B cell (primary cell): ENCODE measurements around the gene PARK7. TPM values are rescaled to one million over a fixed set of nuclear protein-coding genes. Genes with fewer than 3 reads are reported as not detected.

Experiments
- ATAC-seq: fragments of 200-7000 bp; cut with Tn5 transposase; one replicate; pipeline ENCODE4 v1.10.0; 2021; ENCODE audit warnings: low read depth, mild to moderate bottlenecking, moderate number of reproducible peaks, moderate library complexity
- CTCF ChIA-PET: fragments of 350-600 bp; sonication (Branson Sonifier 250); formaldehyde crosslinking; loops from one replicate; lab custom pipeline; 2021; ENCODE audit warnings: antibody characterized with exemption, inconsistent platforms; lab: Charles Lee
- POLR2A ChIA-PET: fragments of 350-600 bp; sonication (Branson Sonifier 250); formaldehyde crosslinking; loops from one replicate; lab custom pipeline; 2021; ENCODE audit warnings: antibody characterized with exemption; lab: Charles Lee
- DNase-seq: peaks from one replicate; pipeline ENCODE4 v3.0.0; 2013
- H2AFZ ChIP-seq: 2 replicates; pipeline ENCODE4 v1.6.1; 2012; ENCODE audit warnings: mild to moderate bottlenecking, low read depth, low read length; ENCODE audit not compliant: insufficient read depth, poor library complexity, severe bottlenecking
- H3K27ac ChIP-seq, 2 donors: 1 replicate in 1 of 2; 2 replicates in 1 of 2; pipeline ENCODE4 v1.5.1; 2012 to 2013; ENCODE audit warnings: low read length in 2 of 2, mild to moderate bottlenecking in 2 of 2, moderate library complexity in 1 of 2
- H3K27me3 ChIP-seq, 4 experiments: fragments of 200-600 bp in 1 of 4; sonication (generic) in 1 of 4; replicated peaks in 1 of 4; 1 replicate in 2 of 4; 2 replicates in 2 of 4; pipeline versions ENCODE4 v1.6.1 to v1.7.0; 2013 to 2016; ENCODE audit warnings: low read length in 3 of 4, mild to moderate bottlenecking in 2 of 4, mixed read lengths in 1 of 4, moderate library complexity in 1 of 4; ENCODE audit not compliant: insufficient read depth in 4 of 4, control insufficient read depth in 3 of 4; ENCODE audit errors: control extremely low read depth in 1 of 4
- H3K36me3 ChIP-seq, 2 experiments: replicated peaks in 1 of 2; 1 replicate in 1 of 2; 2 replicates in 1 of 2; pipeline versions ENCODE4 v1.6.1 to v1.7.1; 2013; ENCODE audit warnings: low read length in 1 of 2; ENCODE audit not compliant: insufficient read depth in 2 of 2, control insufficient read depth in 1 of 2; ENCODE audit errors: control extremely low read depth in 1 of 2, extremely low read depth in 1 of 2
- H3K4me1 ChIP-seq, 2 donors: fragments of 200-600 bp in 1 of 2; sonication (generic) in 1 of 2; 1 replicate in 1 of 2; 2 replicates in 1 of 2; pipeline versions ENCODE4 v1.5.1 to v1.6.1; 2013 to 2017; ENCODE audit warnings: low read length in 2 of 2; ENCODE audit not compliant: control insufficient read depth in 2 of 2, insufficient read depth in 2 of 2
- H3K4me2 ChIP-seq: replicated peaks from 2 replicates; pipeline ENCODE3; 2012; ENCODE audit warnings: mild to moderate bottlenecking, low read depth, low read length; ENCODE audit not compliant: poor library complexity, severe bottlenecking
- H3K4me3 ChIP-seq, 5 experiments: fragments of 200-600 bp in 1 of 5; sonication (generic) in 1 of 5; 1 replicate in 3 of 5; 2 replicates in 2 of 5; pipeline versions ENCODE4 v1.5.1 to v1.7.0; 2011 to 2016; ENCODE audit warnings: low read length in 4 of 5, mild to moderate bottlenecking in 4 of 5, low read depth in 2 of 5, control low read depth in 1 of 5, moderate library complexity in 1 of 5; ENCODE audit not compliant: insufficient read depth in 1 of 5; ENCODE audit errors: control extremely low read depth in 1 of 5, extremely low read depth in 1 of 5
- H3K79me2 ChIP-seq: fragments of 200-600 bp; sonication (generic); one replicate; pipeline ENCODE4 v1.6.0; 2016; ENCODE audit warnings: low read length; ENCODE audit not compliant: control insufficient read depth, insufficient read depth
- H3K9ac ChIP-seq: fragments of 200-600 bp; sonication (generic); 2 replicates; pipeline ENCODE4 v1.6.1; 2017; ENCODE audit warnings: mild to moderate bottlenecking, low read length, moderate library complexity
- H3K9me3 ChIP-seq, 3 donors: one replicate each; pipeline versions ENCODE4 v1.6.1 to v1.7.1; 2013; ENCODE audit warnings: low read length in 2 of 3; ENCODE audit not compliant: control insufficient read depth in 2 of 3, insufficient read depth in 1 of 3; ENCODE audit errors: control extremely low read depth in 1 of 3
- H4K20me1 ChIP-seq: 2 replicates; pipeline ENCODE4 v1.6.0; 2012; ENCODE audit warnings: mild to moderate bottlenecking, low read length; ENCODE audit not compliant: insufficient read depth, control insufficient read depth, poor library complexity, severe bottlenecking
- H3K27ac Mint-ChIP-seq: one replicate; pipeline ENCODE4 v1.8.0; 2021; ENCODE audit warnings: mixed read lengths
- H3K27me3 Mint-ChIP-seq: one replicate; pipeline ENCODE4 v1.8.0; 2021; ENCODE audit warnings: mixed read lengths
- H3K4me1 Mint-ChIP-seq: one replicate; pipeline ENCODE4 v1.8.0; 2021; ENCODE audit warnings: mixed read lengths
- H3K4me3 Mint-ChIP-seq: one replicate; pipeline ENCODE4 v1.8.0; 2021; ENCODE audit warnings: mixed read lengths
- H3K9me3 Mint-ChIP-seq: one replicate; pipeline ENCODE4 v1.8.0; 2022; ENCODE audit warnings: mixed read lengths; ENCODE audit not compliant: insufficient read depth
- CTCF ChIP-seq: fragments of 200-600 bp; IDR thresholded peaks from one replicate; pipeline ENCODE4 v1.8.0; 2022; ENCODE audit warnings: antibody characterized with exemption, mild to moderate bottlenecking
- EZH2 ChIP-seq: IDR thresholded peaks from 2 replicates; pipeline ENCODE4 v1.6.1; 2012; ENCODE audit warnings: borderline replicate concordance, low read depth, mild to moderate bottlenecking, moderate library complexity, low read length; ENCODE audit not compliant: insufficient read depth, poor library complexity, severe bottlenecking
- WGBS: methylation state at CpG from one replicate; pipeline ENCODE4 v1.1.5; 2013; ENCODE audit warnings: missing lambda C conversion rate; ENCODE audit not compliant: insufficient coverage; 5-methylcytosine and 5-hydroxymethylcytosine counted together
- intact Hi-C: fragments of 100-400 bp; cut with micrococcal nuclease; formaldehyde crosslinking; loops from one replicate; pipeline ENCODE4 v1.10.0; 2022
- polyA plus RNA-seq: library from polyadenylated mRNA; depleted of rRNA; stranded (reverse); fragments of >200 nt; gene quantifications from 2 replicates; pipeline ENCODE4 v1.2.3, GENCODE V29; 2012
- total RNA-seq, 2 donors: library from RNA; stranded (reverse); fragments of 120-200 nt in 1 of 2; gene quantifications; 1 replicate in 1 of 2; 2 replicates in 1 of 2; pipeline versions ENCODE4 v1.2.3 to v1.2.4, GENCODE V29; 2013 to 2022

The PARK7 gene
- total and polyA plus RNA-seq, 2 donors (not counting 1 experiment from before 2014, with no cell fraction given): 63.9 to 118 TPM

GRCh38 chr1:8027748-8028570 is 66.4 kb downstream of the PARK7 start:
- POLR2A ChIA-PET: no interaction called here
- Histone ChIP-seq H3K27ac (no peak overlapping the region), H3K4me3 (no peak overlapping the region), H4K20me1 (no peaks in the 10 kb centered on the region), H3K4me1 (peaks cover 11 to 16% of the 10 kb centered on the region in 2 donors), H2AFZ (no peak overlapping the region), H3K36me3 (no peaks in the 10 kb centered on the region), H3K27me3 (peaks cover 5 to 25% (median 15%) of the 10 kb centered on the region in 4 experiments), H3K4me2 (no peak overlapping the region), H3K9ac (no peak overlapping the region), H3K79me2 (no peaks in the 10 kb centered on the region), H3K9me3 (peaks cover 0 to 6% (median 0%) of the 10 kb centered on the region in 3 donors)
- intact Hi-C loops: loop anchor here (2.0 kb wide), 1 partner anchor 851 kb away; the partner anchor contains the start of gene ENO1
- Mint-ChIP-seq H3K27ac (no peak overlapping the region), H3K4me1 (peaks cover 10% of the 10 kb centered on the region), H3K27me3 (peaks cover 24% of the 10 kb centered on the region), H3K4me3 (peak overlapping the region; percentile 6), H3K9me3 (no peaks in the 10 kb centered on the region)
- CTCF ChIA-PET: interaction anchor here (1.2 to 1.7 kb wide), 3 partner anchors 9 to 321 kb away, joined by 3 read pairs; no protein-coding TSS in a partner anchor
- 84% methylated on average over 3 of the region's 8 CpGs for WGBS
- no peak for ATAC-seq
- no peak for DNase-seq
- TF ChIP-seq CTCF: no peak
- TF ChIP-seq EZH2: no peak

- Mint-ChIP-seq H3K4me1 (peaks cover 10% of the 10 kb centered on the region), H3K27ac (no peak overlapping the region), H3K9me3 (no peaks in the 10 kb centered on the region), H3K4me3 (no peak overlapping the region), H3K27me3 (peaks cover 26% of the 10 kb centered on the region)
- H3K9me3 ChIP-seq: peaks cover 0 to 6% (median 0%) of the 10 kb centered on the region in 3 donors
- peaks cover 5 to 25% (median 15%) of the 10 kb centered on the region in 4 experiments for H3K27me3 ChIP-seq
- no CpG with 5 or more reads among the region's 1 CpG for WGBS
- intact Hi-C loops: no loop called here
- no peaks in the 10 kb centered on the region for H3K79me2 ChIP-seq
- ChIA-PET CTCF (interaction anchor here (1.2 to 1.7 kb wide), 3 partner anchors 10 to 320 kb away, joined by 3 read pairs; no protein-coding TSS in a partner anchor), POLR2A (no interaction called here)
- no peak overlapping the region for H3K9ac ChIP-seq
- no peak overlapping the region for H3K4me2 ChIP-seq
- no peak for ATAC-seq
- H2AFZ ChIP-seq: no peak overlapping the region
- H3K4me1 ChIP-seq: peaks cover 11 to 16% of the 10 kb centered on the region in 2 donors
- H4K20me1 ChIP-seq: no peaks in the 10 kb centered on the region
- H3K4me3 ChIP-seq: no peak overlapping the region
- TF ChIP-seq EZH2 (no peak), CTCF (no peak)
- no peak overlapping the region for H3K27ac ChIP-seq
- H3K36me3 ChIP-seq: no peaks in the 10 kb centered on the region
- no peak for DNase-seq
These were observed 67.0 kb downstream of the PARK7 start for GRCh38 chr1:8028571-8028910.
